WTC11 (cell line): ENCODE data around the gene AHR.

ENCODE experiments used
- EMX1 ChIP-seq: fragments of 250-450 bp; sonication (Bioruptor Pico); IDR thresholded peaks from 2 replicates; pipeline ENCODE4 v1.8.0; 2021; ENCODE audit warnings: mild to moderate bottlenecking
- GABPB1 ChIP-seq: sonication (generic); formaldehyde crosslinking; IDR thresholded peaks from 2 replicates; pipeline ENCODE4 v1.8.1; 2023; ENCODE audit warnings: mild to moderate bottlenecking, missing genetic modification reagents
- NR3C1 ChIP-seq: sonication (generic); formaldehyde crosslinking; conservative IDR thresholded peaks from 2 replicates; pipeline ENCODE4 v1.8.1; 2023; ENCODE audit warnings: low read depth, mild to moderate bottlenecking, missing genetic modification reagents
- TCF7 ChIP-seq: sonication (generic); formaldehyde crosslinking; IDR thresholded peaks from 2 replicates; pipeline ENCODE4 v1.8.0; 2022; ENCODE audit warnings: mild to moderate bottlenecking, low read depth, missing genetic modification reagents, moderate library complexity
- ZNF263 ChIP-seq: sonication (generic); formaldehyde crosslinking; IDR thresholded peaks from 2 replicates; pipeline ENCODE4 v1.8.1; 2022; ENCODE audit warnings: low read depth, mild to moderate bottlenecking, moderate library complexity, missing genetic modification reagents
- ZNF423 ChIP-seq: fragments of 250-450 bp; sonication (Bioruptor Pico); IDR thresholded peaks from 2 replicates; pipeline ENCODE4 v2.1.2; 2022; ENCODE audit warnings: mild to moderate bottlenecking, moderate library complexity
- TF ChIP-seq, protein P1 (sequence below): fragments of 200-600 bp; IDR thresholded peaks from 2 replicates; pipeline ENCODE4 v1.8.0; 2022; ENCODE audit warnings: antibody characterized with exemption
- TF ChIP-seq, protein P2 (sequence below): sonication (generic); formaldehyde crosslinking; IDR thresholded peaks from 2 replicates; pipeline ENCODE4 v1.8.1; 2022; ENCODE audit warnings: low read depth, mild to moderate bottlenecking, moderate library complexity, missing genetic modification reagents, borderline replicate concordance
- TF ChIP-seq, protein P3 (sequence below): sonication (generic); formaldehyde crosslinking; IDR thresholded peaks from 2 replicates; pipeline ENCODE4 v1.8.0; 2022; ENCODE audit warnings: mild to moderate bottlenecking, missing genetic modification reagents
- TF ChIP-seq, protein P4 (sequence below): sonication (generic); formaldehyde crosslinking; IDR thresholded peaks from 2 replicates; pipeline ENCODE4 v1.8.1; 2023; ENCODE audit warnings: mild to moderate bottlenecking, missing genetic modification reagents, borderline replicate concordance
- TF ChIP-seq, protein P5 (sequence below): sonication (generic); formaldehyde crosslinking; IDR thresholded peaks from 2 replicates; pipeline ENCODE4 v1.8.1; 2022; ENCODE audit warnings: low read depth, missing genetic modification reagents, borderline replicate concordance

DNA sequence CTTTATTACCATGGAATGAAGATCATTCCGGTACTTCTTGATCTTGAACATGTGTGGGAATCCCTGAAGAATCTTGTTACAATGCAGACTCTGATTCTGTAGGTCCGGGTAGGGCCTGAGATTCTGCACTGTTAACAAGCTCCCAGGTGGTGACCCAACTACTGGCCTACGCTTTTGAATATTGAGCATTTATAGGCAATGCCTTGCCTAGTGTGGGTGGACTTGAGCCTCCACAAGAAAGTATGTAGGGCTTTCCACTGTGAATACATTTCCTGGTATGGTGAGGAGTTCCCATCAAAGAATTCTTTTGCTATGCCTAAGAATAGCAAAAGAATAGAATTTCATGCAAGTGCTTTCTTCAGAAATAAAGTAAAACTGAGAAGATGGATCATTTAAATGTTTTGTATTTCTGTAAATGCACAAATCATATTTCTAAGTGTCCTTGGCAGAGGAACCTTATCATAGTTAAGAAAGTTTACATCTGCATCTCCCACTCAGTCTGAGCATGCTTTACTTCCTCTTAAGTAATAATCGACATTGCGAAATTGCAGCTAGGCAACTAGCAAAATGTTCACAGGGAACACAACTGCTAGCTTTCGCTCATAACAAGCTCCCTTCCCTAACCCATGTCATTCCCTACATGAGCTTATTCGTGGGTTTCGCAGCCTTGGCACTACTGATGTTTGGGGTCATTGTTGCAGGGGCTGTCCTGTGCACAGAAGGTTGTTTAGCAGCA lies 71.4 kb downstream of the AHR start:
- TF ChIP-seq ZNF263 (no peak), EMX1 (CRISPR knock-in tag) (no peak), NR3C1 (CRISPR knock-in tag) (no peak), ZNF423 (CRISPR knock-in tag) (no peak), TCF7 (CRISPR knock-in tag) (no peak), GABPB1 (CRISPR knock-in tag) (no peak)
- TF ChIP-seq, protein P1, sequence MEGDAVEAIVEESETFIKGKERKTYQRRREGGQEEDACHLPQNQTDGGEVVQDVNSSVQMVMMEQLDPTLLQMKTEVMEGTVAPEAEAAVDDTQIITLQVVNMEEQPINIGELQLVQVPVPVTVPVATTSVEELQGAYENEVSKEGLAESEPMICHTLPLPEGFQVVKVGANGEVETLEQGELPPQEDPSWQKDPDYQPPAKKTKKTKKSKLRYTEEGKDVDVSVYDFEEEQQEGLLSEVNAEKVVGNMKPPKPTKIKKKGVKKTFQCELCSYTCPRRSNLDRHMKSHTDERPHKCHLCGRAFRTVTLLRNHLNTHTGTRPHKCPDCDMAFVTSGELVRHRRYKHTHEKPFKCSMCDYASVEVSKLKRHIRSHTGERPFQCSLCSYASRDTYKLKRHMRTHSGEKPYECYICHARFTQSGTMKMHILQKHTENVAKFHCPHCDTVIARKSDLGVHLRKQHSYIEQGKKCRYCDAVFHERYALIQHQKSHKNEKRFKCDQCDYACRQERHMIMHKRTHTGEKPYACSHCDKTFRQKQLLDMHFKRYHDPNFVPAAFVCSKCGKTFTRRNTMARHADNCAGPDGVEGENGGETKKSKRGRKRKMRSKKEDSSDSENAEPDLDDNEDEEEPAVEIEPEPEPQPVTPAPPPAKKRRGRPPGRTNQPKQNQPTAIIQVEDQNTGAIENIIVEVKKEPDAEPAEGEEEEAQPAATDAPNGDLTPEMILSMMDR, result no peak
- TF ChIP-seq, protein P2, sequence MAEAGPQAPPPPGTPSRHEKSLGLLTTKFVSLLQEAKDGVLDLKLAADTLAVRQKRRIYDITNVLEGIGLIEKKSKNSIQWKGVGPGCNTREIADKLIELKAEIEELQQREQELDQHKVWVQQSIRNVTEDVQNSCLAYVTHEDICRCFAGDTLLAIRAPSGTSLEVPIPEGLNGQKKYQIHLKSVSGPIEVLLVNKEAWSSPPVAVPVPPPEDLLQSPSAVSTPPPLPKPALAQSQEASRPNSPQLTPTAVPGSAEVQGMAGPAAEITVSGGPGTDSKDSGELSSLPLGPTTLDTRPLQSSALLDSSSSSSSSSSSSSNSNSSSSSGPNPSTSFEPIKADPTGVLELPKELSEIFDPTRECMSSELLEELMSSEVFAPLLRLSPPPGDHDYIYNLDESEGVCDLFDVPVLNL (CRISPR knock-in tag), result no peak
- TF ChIP-seq, protein P3, sequence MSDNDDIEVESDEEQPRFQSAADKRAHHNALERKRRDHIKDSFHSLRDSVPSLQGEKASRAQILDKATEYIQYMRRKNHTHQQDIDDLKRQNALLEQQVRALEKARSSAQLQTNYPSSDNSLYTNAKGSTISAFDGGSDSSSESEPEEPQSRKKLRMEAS (CRISPR knock-in tag), result no peak
- TF ChIP-seq, protein P4, sequence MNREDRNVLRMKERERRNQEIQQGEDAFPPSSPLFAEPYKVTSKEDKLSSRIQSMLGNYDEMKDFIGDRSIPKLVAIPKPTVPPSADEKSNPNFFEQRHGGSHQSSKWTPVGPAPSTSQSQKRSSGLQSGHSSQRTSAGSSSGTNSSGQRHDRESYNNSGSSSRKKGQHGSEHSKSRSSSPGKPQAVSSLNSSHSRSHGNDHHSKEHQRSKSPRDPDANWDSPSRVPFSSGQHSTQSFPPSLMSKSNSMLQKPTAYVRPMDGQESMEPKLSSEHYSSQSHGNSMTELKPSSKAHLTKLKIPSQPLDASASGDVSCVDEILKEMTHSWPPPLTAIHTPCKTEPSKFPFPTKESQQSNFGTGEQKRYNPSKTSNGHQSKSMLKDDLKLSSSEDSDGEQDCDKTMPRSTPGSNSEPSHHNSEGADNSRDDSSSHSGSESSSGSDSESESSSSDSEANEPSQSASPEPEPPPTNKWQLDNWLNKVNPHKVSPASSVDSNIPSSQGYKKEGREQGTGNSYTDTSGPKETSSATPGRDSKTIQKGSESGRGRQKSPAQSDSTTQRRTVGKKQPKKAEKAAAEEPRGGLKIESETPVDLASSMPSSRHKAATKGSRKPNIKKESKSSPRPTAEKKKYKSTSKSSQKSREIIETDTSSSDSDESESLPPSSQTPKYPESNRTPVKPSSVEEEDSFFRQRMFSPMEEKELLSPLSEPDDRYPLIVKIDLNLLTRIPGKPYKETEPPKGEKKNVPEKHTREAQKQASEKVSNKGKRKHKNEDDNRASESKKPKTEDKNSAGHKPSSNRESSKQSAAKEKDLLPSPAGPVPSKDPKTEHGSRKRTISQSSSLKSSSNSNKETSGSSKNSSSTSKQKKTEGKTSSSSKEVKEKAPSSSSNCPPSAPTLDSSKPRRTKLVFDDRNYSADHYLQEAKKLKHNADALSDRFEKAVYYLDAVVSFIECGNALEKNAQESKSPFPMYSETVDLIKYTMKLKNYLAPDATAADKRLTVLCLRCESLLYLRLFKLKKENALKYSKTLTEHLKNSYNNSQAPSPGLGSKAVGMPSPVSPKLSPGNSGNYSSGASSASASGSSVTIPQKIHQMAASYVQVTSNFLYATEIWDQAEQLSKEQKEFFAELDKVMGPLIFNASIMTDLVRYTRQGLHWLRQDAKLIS (CRISPR knock-in tag), result no peak
- TF ChIP-seq, protein P5, sequence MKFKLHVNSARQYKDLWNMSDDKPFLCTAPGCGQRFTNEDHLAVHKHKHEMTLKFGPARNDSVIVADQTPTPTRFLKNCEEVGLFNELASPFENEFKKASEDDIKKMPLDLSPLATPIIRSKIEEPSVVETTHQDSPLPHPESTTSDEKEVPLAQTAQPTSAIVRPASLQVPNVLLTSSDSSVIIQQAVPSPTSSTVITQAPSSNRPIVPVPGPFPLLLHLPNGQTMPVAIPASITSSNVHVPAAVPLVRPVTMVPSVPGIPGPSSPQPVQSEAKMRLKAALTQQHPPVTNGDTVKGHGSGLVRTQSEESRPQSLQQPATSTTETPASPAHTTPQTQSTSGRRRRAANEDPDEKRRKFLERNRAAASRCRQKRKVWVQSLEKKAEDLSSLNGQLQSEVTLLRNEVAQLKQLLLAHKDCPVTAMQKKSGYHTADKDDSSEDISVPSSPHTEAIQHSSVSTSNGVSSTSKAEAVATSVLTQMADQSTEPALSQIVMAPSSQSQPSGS (CRISPR knock-in tag), result no peak
